B cell (primary cell): ENCODE measurements around the gene EGFR. TPM values are rescaled to one million over a fixed set of nuclear protein-coding genes. Genes with fewer than 3 reads are reported as not detected.

Experiments
- ATAC-seq: fragments of 200-7000 bp; cut with Tn5 transposase; one replicate; pipeline ENCODE4 v1.10.0; 2021; ENCODE audit warnings: low read depth, mild to moderate bottlenecking, moderate number of reproducible peaks, moderate library complexity
- CTCF ChIA-PET: fragments of 350-600 bp; sonication (Branson Sonifier 250); formaldehyde crosslinking; loops from one replicate; lab custom pipeline; 2021; ENCODE audit warnings: antibody characterized with exemption, inconsistent platforms; lab: Charles Lee
- POLR2A ChIA-PET: fragments of 350-600 bp; sonication (Branson Sonifier 250); formaldehyde crosslinking; loops from one replicate; lab custom pipeline; 2021; ENCODE audit warnings: antibody characterized with exemption; lab: Charles Lee
- DNase-seq: peaks from one replicate; pipeline ENCODE4 v3.0.0; 2013
- H2AFZ ChIP-seq: 2 replicates; pipeline ENCODE4 v1.6.1; 2012; ENCODE audit warnings: mild to moderate bottlenecking, low read depth, low read length; ENCODE audit not compliant: insufficient read depth, poor library complexity, severe bottlenecking
- H3K27ac ChIP-seq, 2 donors: 1 replicate in 1 of 2; 2 replicates in 1 of 2; pipeline ENCODE4 v1.5.1; 2012 to 2013; ENCODE audit warnings: low read length in 2 of 2, mild to moderate bottlenecking in 2 of 2, moderate library complexity in 1 of 2
- H3K27me3 ChIP-seq, 4 experiments: fragments of 200-600 bp in 1 of 4; sonication (generic) in 1 of 4; replicated peaks in 1 of 4; 1 replicate in 2 of 4; 2 replicates in 2 of 4; pipeline versions ENCODE4 v1.6.1 to v1.7.0; 2013 to 2016; ENCODE audit warnings: low read length in 3 of 4, mild to moderate bottlenecking in 2 of 4, mixed read lengths in 1 of 4, moderate library complexity in 1 of 4; ENCODE audit not compliant: insufficient read depth in 4 of 4, control insufficient read depth in 3 of 4; ENCODE audit errors: control extremely low read depth in 1 of 4
- H3K36me3 ChIP-seq, 2 experiments: replicated peaks in 1 of 2; 1 replicate in 1 of 2; 2 replicates in 1 of 2; pipeline versions ENCODE4 v1.6.1 to v1.7.1; 2013; ENCODE audit warnings: low read length in 1 of 2; ENCODE audit not compliant: insufficient read depth in 2 of 2, control insufficient read depth in 1 of 2; ENCODE audit errors: control extremely low read depth in 1 of 2, extremely low read depth in 1 of 2
- H3K4me1 ChIP-seq, 2 donors: fragments of 200-600 bp in 1 of 2; sonication (generic) in 1 of 2; 1 replicate in 1 of 2; 2 replicates in 1 of 2; pipeline versions ENCODE4 v1.5.1 to v1.6.1; 2013 to 2017; ENCODE audit warnings: low read length in 2 of 2; ENCODE audit not compliant: control insufficient read depth in 2 of 2, insufficient read depth in 2 of 2
- H3K4me2 ChIP-seq: replicated peaks from 2 replicates; pipeline ENCODE3; 2012; ENCODE audit warnings: mild to moderate bottlenecking, low read depth, low read length; ENCODE audit not compliant: poor library complexity, severe bottlenecking
- H3K4me3 ChIP-seq, 5 experiments: fragments of 200-600 bp in 1 of 5; sonication (generic) in 1 of 5; 1 replicate in 3 of 5; 2 replicates in 2 of 5; pipeline versions ENCODE4 v1.5.1 to v1.7.0; 2011 to 2016; ENCODE audit warnings: low read length in 4 of 5, mild to moderate bottlenecking in 4 of 5, low read depth in 2 of 5, control low read depth in 1 of 5, moderate library complexity in 1 of 5; ENCODE audit not compliant: insufficient read depth in 1 of 5; ENCODE audit errors: control extremely low read depth in 1 of 5, extremely low read depth in 1 of 5
- H3K79me2 ChIP-seq: fragments of 200-600 bp; sonication (generic); one replicate; pipeline ENCODE4 v1.6.0; 2016; ENCODE audit warnings: low read length; ENCODE audit not compliant: control insufficient read depth, insufficient read depth
- H3K9ac ChIP-seq: fragments of 200-600 bp; sonication (generic); 2 replicates; pipeline ENCODE4 v1.6.1; 2017; ENCODE audit warnings: mild to moderate bottlenecking, low read length, moderate library complexity
- H3K9me3 ChIP-seq, 3 donors: one replicate each; pipeline versions ENCODE4 v1.6.1 to v1.7.1; 2013; ENCODE audit warnings: low read length in 2 of 3; ENCODE audit not compliant: control insufficient read depth in 2 of 3, insufficient read depth in 1 of 3; ENCODE audit errors: control extremely low read depth in 1 of 3
- H4K20me1 ChIP-seq: 2 replicates; pipeline ENCODE4 v1.6.0; 2012; ENCODE audit warnings: mild to moderate bottlenecking, low read length; ENCODE audit not compliant: insufficient read depth, control insufficient read depth, poor library complexity, severe bottlenecking
- H3K27ac Mint-ChIP-seq: one replicate; pipeline ENCODE4 v1.8.0; 2021; ENCODE audit warnings: mixed read lengths
- H3K27me3 Mint-ChIP-seq: one replicate; pipeline ENCODE4 v1.8.0; 2021; ENCODE audit warnings: mixed read lengths
- H3K4me1 Mint-ChIP-seq: one replicate; pipeline ENCODE4 v1.8.0; 2021; ENCODE audit warnings: mixed read lengths
- H3K4me3 Mint-ChIP-seq: one replicate; pipeline ENCODE4 v1.8.0; 2021; ENCODE audit warnings: mixed read lengths
- H3K9me3 Mint-ChIP-seq: one replicate; pipeline ENCODE4 v1.8.0; 2022; ENCODE audit warnings: mixed read lengths; ENCODE audit not compliant: insufficient read depth
- EZH2 ChIP-seq: IDR thresholded peaks from 2 replicates; pipeline ENCODE4 v1.6.1; 2012; ENCODE audit warnings: borderline replicate concordance, low read depth, mild to moderate bottlenecking, moderate library complexity, low read length; ENCODE audit not compliant: insufficient read depth, poor library complexity, severe bottlenecking
- WGBS: methylation state at CpG from one replicate; pipeline ENCODE4 v1.1.5; 2013; ENCODE audit warnings: missing lambda C conversion rate; ENCODE audit not compliant: insufficient coverage; 5-methylcytosine and 5-hydroxymethylcytosine counted together
- intact Hi-C: fragments of 100-400 bp; cut with micrococcal nuclease; formaldehyde crosslinking; loops from one replicate; pipeline ENCODE4 v1.10.0; 2022
- polyA plus RNA-seq: library from polyadenylated mRNA; depleted of rRNA; stranded (reverse); fragments of >200 nt; gene quantifications from 2 replicates; pipeline ENCODE4 v1.2.3, GENCODE V29; 2012
- total RNA-seq, 2 donors: library from RNA; stranded (reverse); fragments of 120-200 nt in 1 of 2; gene quantifications; 1 replicate in 1 of 2; 2 replicates in 1 of 2; pipeline versions ENCODE4 v1.2.3 to v1.2.4, GENCODE V29; 2013 to 2022
- TF ChIP-seq, protein P1 (sequence below): fragments of 200-600 bp; IDR thresholded peaks from one replicate; pipeline ENCODE4 v1.8.0; 2022; ENCODE audit warnings: antibody characterized with exemption, mild to moderate bottlenecking

The EGFR gene
- total and polyA plus RNA-seq, 2 donors (not counting 1 experiment from before 2014, with no cell fraction given): not detected

- H3K36me3 ChIP-seq: no peaks in the 10 kb centered on the region
- H3K9me3 ChIP-seq: peaks cover 0 to 6% (median 0%) of the 10 kb centered on the region in 3 donors
- H3K79me2 ChIP-seq: no peaks in the 10 kb centered on the region
- TF ChIP-seq, protein P1, sequence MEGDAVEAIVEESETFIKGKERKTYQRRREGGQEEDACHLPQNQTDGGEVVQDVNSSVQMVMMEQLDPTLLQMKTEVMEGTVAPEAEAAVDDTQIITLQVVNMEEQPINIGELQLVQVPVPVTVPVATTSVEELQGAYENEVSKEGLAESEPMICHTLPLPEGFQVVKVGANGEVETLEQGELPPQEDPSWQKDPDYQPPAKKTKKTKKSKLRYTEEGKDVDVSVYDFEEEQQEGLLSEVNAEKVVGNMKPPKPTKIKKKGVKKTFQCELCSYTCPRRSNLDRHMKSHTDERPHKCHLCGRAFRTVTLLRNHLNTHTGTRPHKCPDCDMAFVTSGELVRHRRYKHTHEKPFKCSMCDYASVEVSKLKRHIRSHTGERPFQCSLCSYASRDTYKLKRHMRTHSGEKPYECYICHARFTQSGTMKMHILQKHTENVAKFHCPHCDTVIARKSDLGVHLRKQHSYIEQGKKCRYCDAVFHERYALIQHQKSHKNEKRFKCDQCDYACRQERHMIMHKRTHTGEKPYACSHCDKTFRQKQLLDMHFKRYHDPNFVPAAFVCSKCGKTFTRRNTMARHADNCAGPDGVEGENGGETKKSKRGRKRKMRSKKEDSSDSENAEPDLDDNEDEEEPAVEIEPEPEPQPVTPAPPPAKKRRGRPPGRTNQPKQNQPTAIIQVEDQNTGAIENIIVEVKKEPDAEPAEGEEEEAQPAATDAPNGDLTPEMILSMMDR: no peak
- TF ChIP-seq EZH2: no peak
- H3K9ac ChIP-seq: no peak overlapping the region
- ChIA-PET POLR2A (no interaction called here), CTCF (interaction anchor here (1.1 kb wide), 1 partner anchor 270 kb away, joined by 3 read pairs; no protein-coding TSS in a partner anchor)
- no peaks in the 10 kb centered on the region for H3K27me3 ChIP-seq
- Mint-ChIP-seq H3K27ac (no peak overlapping the region), H3K27me3 (peaks cover 11% of the 10 kb centered on the region), H3K4me3 (no peak overlapping the region), H3K9me3 (no peaks in the 10 kb centered on the region), H3K4me1 (no peaks in the 10 kb centered on the region)
- no peak for ATAC-seq
- H4K20me1 ChIP-seq: no peaks in the 10 kb centered on the region
- intact Hi-C loops: no loop called here
- no peak overlapping the region for H3K4me2 ChIP-seq
- no peak overlapping the region for H2AFZ ChIP-seq
- no peak overlapping the region for H3K4me3 ChIP-seq
- no peak for DNase-seq
- no peaks in the 10 kb centered on the region for H3K4me1 ChIP-seq
- 88% methylated on average over 5 of the region's 7 CpGs for WGBS
- H3K27ac ChIP-seq: no peak overlapping the region
These were observed 33.1 kb upstream of the EGFR start for GRCh38 chr7:54985426-54986330.

GRCh38 chr7:54986716-54987115, 32.1 kb upstream of the EGFR start:
- H3K36me3 ChIP-seq: no peaks in the 10 kb centered on the region
- H4K20me1 ChIP-seq: no peaks in the 10 kb centered on the region
- no peaks in the 10 kb centered on the region for H3K4me1 ChIP-seq
- H3K9me3 ChIP-seq: peaks cover 0 to 3% (median 0%) of the 10 kb centered on the region in 3 donors
- H3K4me3 ChIP-seq: no peak overlapping the region
- no peak overlapping the region for H3K9ac ChIP-seq
- 81% methylated on average over 3 of the region's 4 CpGs for WGBS
- no peak overlapping the region for H3K4me2 ChIP-seq
- ChIA-PET CTCF (no interaction called here), POLR2A (no interaction called here)
- H3K9me3 Mint-ChIP-seq: no peaks in the 10 kb centered on the region
- TF ChIP-seq EZH2: no peak
- TF ChIP-seq, protein P1: no peak
- H3K27ac ChIP-seq: no peak overlapping the region
- H3K27me3 Mint-ChIP-seq: peaks cover 11% of the 10 kb centered on the region
- H3K27ac Mint-ChIP-seq: no peak overlapping the region
- intact Hi-C loops: no loop called here
- H3K27me3 ChIP-seq: no peaks in the 10 kb centered on the region
- no peaks in the 10 kb centered on the region for H3K79me2 ChIP-seq
- H3K4me3 Mint-ChIP-seq: no peak overlapping the region
- ATAC-seq (no peak), DNase-seq (no peak)
- no peaks in the 10 kb centered on the region for H3K4me1 Mint-ChIP-seq
- no peak overlapping the region for H2AFZ ChIP-seq
